ENCODE measurements around the gene GJB3.
"Not testable (repeated sequence)": the region's sequence is repeated elsewhere in the genome, so short reads cannot be mapped to it uniquely, and the experiment has no call there.

GJB3 gene

GRCh38 chr1:34781071-34781843 is at the start of gene GJB3:
Gene GJB3 (plus strand): TSS chr1:34781214. CDS start chr1:34784763, 3,549 bp downstream.
- DNase-seq = no peak
- peaks cover 72% of the 10 kb centered on the region for H3K27me3 ChIP-seq (ENCODE audit: insufficient read depth, low read depth, severe bottlenecking)
- peak within 1 kb of the TSS; percentile 15 for H3K4me3 ChIP-seq (ENCODE audit: low read depth, low read length)
- H3K27ac ChIP-seq = no peak within 1 kb of the TSS
- no peak for TF ChIP-seq CTCF (IDR thresholded peaks at IDR 0.05; ENCODE audit: low read depth, low read length)
- H3K9me3 ChIP-seq (ENCODE audit: severe bottlenecking) = no peaks in the 10 kb centered on the region
- no peaks in the 10 kb centered on the region for H3K36me3 ChIP-seq

DNA sequence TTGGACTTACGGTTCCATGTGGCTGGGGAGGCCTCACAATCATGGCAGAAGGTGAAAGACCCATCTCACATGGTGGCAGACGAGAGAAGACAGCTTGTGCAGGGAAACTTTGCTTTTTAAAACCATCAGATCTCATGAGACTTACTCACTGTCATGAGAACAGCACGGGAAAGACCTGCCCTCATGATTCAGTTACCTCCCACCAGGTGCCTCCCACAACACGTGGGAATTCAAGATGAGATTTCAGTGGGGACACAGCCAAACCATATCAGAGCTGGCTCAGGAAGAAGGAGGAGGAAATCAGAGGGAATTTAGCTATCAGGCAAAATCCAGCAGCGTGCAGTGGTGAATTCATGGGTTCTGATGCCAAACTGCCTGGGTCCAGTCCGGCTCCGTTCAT is 48.2 kb upstream of the GJB3 start:
- not testable (repeated sequence) for H3K36me3 ChIP-seq; H3K4me3 ChIP-seq (ENCODE audit: low read depth, low read length); DNase-seq; H3K27ac ChIP-seq; H3K9me3 ChIP-seq (ENCODE audit: severe bottlenecking)
- H3K27me3 ChIP-seq (ENCODE audit: insufficient read depth, low read depth, severe bottlenecking) = peaks cover 90% of the 10 kb centered on the region

GRCh38 chr1:34736692-34737091 is 44.3 kb upstream of the GJB3 start:
- Histone ChIP-seq H3K4me3 (ENCODE audit: low read depth, low read length) (no peak overlapping the region), H3K27ac (no peak overlapping the region), H3K27me3 (ENCODE audit: insufficient read depth, low read depth, severe bottlenecking) (peaks cover 94% of the 10 kb centered on the region), H3K9me3 (ENCODE audit: severe bottlenecking) (no peaks in the 10 kb centered on the region), H3K36me3 (no peaks in the 10 kb centered on the region)
- no peak for TF ChIP-seq CTCF (IDR thresholded peaks at IDR 0.05; ENCODE audit: low read depth, low read length)
- DNase-seq = no peak

GRCh38 chr1:34737236-34737635 is 43.8 kb upstream of the GJB3 start:
- not testable (repeated sequence) for H3K27ac ChIP-seq; H3K36me3 ChIP-seq; H3K4me3 ChIP-seq (ENCODE audit: low read depth, low read length); H3K9me3 ChIP-seq (ENCODE audit: severe bottlenecking); DNase-seq
- H3K27me3 ChIP-seq (ENCODE audit: insufficient read depth, low read depth, severe bottlenecking) = peaks cover 96% of the 10 kb centered on the region

DNA sequence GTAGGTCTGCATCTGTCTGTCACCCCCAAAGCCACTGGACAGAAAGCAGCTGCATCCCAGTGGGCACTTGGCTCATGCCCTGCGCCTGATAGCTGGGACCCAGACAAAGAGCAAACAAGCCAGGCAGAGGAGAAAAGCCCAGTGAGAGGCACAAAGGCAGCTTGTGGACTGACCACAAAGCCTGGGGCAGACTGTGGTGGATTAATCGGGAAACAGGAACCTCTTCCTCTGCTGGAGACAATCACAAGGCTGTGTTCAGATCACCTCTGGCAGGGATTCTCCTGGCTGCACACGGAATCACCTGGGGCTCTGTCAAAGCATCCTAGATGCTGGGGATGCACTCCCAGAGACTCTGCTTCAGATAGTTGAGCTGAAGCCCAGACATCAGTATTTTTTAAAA is 41.4 kb upstream of the GJB3 start:
- no peak for TF ChIP-seq CTCF (IDR thresholded peaks at IDR 0.05; ENCODE audit: low read depth, low read length)
- Histone ChIP-seq H3K36me3 (no peaks in the 10 kb centered on the region), H3K27ac (no peak overlapping the region)

GRCh38 chr1:34740161-34740868 is 40.7 kb upstream of the GJB3 start:
- H3K27ac ChIP-seq = no peak overlapping the region
- DNase-seq = no peak
- no peaks in the 10 kb centered on the region for H3K9me3 ChIP-seq (ENCODE audit: severe bottlenecking)
- H3K36me3 ChIP-seq = no peaks in the 10 kb centered on the region
- TF ChIP-seq CTCF (IDR thresholded peaks at IDR 0.05; ENCODE audit: low read depth, low read length) = no peak
- peaks cover 96% of the 10 kb centered on the region for H3K27me3 ChIP-seq (ENCODE audit: insufficient read depth, low read depth, severe bottlenecking)
- no peak overlapping the region for H3K4me3 ChIP-seq (ENCODE audit: low read depth, low read length)

More for the DNA sequence above, 41.4 kb upstream of the GJB3 start:
- H3K9me3 ChIP-seq (ENCODE audit: severe bottlenecking) = no peaks in the 10 kb centered on the region
- peaks cover 95% of the 10 kb centered on the region for H3K27me3 ChIP-seq (ENCODE audit: insufficient read depth, low read depth, severe bottlenecking)
- H3K4me3 ChIP-seq (ENCODE audit: low read depth, low read length) = no peak overlapping the region
- DNase-seq = no peak
